ENCODE measurements around the gene CCDC33.

CCDC33 gene

DNA sequence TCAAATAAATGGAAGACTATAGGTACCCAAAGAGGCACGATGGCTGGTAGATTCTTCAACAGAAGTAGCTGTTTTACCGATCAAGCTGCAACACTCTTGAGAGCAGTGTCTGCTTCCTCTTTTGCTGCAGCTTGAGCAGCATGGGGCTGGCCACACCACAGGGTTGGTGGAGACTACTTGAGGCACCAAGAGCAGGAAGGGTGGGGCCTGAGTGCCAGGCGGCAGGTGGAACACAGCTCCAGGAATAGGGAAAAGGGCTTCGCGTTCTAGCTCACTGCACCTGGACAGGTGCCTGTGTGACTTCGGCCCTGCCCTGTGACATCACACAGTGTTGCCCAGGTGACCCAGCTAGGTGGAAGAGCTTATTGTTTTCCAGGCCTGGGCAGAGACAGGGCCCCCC, at the start of gene CCDC33:
Gene CCDC33 (plus strand): TSS at position 365 of the 400 bp plus-strand sequence. CDS start 394 bp downstream, outside the sequence.
- in situ Hi-C loops (cut with MboI; ENCODE audit: low sequenced_read_pairs), result no loop called here

DNA sequence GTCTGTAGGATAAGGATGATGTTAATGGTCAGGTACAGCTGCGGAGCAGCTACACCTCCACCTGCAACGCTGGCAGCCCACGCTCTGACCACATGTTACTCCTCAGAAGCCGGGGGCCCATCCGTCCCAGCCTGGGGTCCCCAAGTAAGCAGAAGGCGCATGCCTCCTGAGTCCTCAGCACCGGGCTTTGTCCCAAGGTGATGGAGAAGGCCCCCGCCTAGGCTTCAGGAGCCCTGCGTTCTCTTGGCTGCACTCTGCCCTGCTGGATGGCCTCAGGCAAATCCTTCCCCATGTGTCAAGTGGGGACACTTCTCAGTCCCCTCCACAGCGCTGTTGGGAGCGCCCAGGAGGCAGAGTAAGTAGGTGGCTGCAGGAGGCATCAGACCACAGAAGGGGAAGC, 47.9 kb upstream of the CCDC33 start:
- in situ Hi-C loops (cut with MboI; ENCODE audit: low sequenced_read_pairs), result no loop called here

DNA sequence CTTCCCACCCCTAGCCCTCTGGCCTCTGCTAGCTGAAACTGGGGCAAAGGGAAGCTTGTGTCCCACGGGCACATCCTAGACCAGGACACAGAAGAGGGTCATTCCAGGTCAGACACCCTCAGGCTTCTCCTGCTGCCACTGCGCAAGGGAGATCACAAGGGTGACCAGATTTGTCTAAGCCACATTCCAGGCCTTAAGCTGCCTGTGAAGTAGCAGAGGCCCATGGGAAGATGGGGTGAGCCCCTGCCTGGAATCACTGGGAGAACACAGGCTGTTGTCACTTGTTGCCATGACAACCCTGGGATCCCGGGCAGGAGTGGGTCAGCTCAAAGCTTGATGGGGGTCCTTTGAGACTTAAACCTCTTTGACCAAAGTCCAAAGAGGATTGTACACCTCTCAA, 44.3 kb upstream of the CCDC33 start:
- in situ Hi-C loops (cut with MboI; ENCODE audit: low sequenced_read_pairs), result no loop called here

DNA sequence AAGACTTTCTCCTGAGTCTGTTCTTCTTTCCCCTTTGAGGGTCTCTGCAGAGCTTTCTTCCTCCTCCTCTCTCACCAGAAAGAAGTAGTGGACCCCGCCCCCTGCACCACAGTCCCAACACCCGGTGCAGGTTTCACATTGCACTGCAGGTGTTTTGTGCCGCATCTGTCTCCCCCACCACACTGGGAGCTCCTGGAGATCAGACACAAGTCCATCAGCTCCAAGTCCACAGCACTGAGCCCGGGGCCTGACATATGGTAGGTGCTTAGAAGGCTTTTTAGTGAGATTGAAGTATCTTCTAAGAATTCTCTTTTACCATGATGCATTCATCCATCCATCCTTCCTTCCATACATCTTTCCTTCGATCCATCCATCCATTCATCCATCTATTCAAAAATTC, 43.4 kb upstream of the CCDC33 start:
- in situ Hi-C loops (cut with MboI; ENCODE audit: low sequenced_read_pairs), result no loop called here

DNA sequence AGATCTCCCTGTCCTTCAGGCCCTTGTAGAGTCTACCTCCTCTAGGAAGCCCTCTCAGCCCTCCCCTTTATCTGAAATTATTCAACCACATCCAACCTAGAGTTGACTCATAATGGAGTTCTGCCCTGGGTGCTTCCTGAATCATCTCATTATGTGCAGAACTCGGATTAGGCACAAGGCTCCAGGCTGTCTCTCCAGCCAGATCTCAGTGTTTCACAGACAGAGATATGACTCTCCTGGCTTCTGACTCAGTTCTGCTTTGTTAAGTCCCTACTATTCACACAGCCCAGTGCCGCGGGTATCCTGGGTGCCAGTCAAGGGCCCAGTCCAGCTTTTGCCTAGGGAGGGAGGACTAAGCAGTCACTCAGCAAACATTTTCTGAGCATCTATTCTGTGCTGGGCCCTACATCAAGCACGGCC, 42.8 kb upstream of the CCDC33 start:
- in situ Hi-C loops (cut with MboI; ENCODE audit: low sequenced_read_pairs), result no loop called here

DNA sequence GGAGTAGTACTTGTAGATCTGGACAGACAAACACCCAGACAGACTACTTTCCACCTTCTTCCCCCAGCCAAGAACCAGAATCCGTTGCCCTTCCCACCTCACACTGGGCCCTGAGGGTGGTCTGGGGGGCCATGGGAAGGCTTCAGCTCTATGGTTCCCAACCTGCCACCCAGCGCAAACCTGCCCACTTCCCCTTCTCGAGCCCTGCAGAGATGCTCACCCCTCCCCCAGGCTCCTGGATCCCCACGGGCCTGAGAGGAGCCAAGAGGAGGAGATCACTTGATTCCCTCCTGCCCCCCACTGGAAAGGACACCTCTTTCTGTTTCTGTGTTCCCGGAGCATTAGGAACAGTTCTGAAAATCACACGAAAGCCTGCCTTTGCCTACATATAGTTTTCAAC, 42.2 kb upstream of the CCDC33 start:
- in situ Hi-C loops (cut with MboI; ENCODE audit: low sequenced_read_pairs), result no loop called here

DNA sequence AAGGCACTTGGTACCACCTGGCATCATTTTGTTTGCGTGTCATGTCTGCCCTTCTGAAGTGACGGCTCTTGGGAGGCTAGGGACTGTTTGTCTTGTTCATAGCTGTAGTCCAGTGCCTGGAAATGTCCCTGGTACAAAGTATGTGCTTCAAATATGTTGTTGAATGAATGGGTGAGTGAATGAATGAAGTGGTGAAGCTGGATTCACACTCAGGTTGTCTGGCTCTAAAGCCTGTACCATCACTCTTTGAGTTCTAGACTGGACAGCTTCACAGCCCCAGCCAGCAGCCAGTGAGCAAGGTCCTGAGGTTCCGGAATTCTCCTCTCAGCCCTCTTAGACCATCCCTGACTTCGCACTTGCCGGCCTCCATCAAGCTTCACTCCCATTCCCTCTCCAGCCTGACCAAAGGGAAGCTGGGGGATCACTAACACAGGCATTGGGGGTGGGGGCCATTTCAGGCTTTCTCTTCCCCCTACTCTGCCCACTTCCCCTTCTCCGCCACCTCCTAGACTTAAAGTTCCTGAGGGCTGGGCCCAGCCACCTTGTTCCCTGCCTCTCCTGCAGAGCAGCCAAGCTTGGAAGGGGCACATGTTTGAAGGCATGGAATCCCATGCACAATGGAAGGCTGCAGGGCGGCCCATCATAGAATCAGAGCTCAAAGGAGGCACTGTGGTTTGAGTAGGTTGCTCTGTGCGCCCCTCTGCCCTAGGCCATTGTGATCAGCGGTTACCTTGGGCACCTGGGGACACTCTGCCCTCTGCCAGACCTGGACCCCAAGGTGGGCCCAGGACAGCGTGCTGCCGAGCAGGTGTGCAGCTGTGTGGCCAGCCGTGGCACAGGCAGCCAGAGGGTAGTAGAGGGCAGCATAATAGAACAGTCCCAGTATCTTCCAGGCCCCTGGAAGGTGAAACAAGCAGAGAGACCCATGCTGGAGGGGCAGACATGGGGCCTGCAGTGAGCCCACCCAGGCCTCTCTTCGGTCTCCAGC, 41.3 kb upstream of the CCDC33 start:
- in situ Hi-C loops (cut with MboI; ENCODE audit: low sequenced_read_pairs), result no loop called here

DNA sequence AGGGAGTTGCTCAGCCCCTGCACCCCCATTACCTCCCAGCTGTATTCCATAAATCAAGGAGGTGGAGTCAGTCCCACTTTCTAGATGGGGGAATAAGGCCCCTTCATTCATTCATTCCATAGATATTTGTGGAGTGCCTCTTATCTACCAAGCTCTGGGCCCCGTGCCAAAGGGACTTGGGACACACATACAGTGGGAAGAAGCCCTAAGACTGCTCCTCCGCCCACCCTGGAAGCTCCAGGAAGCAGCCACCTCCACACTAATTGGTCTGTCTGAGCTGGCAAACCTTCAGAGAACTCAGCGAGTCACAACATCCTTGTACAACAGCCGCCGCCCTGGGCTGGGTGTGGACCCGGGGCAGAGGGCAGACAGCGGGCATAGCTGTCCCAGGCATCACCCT, 40.0 kb upstream of the CCDC33 start:
- in situ Hi-C loops (cut with MboI; ENCODE audit: low sequenced_read_pairs), result no loop called here

DNA sequence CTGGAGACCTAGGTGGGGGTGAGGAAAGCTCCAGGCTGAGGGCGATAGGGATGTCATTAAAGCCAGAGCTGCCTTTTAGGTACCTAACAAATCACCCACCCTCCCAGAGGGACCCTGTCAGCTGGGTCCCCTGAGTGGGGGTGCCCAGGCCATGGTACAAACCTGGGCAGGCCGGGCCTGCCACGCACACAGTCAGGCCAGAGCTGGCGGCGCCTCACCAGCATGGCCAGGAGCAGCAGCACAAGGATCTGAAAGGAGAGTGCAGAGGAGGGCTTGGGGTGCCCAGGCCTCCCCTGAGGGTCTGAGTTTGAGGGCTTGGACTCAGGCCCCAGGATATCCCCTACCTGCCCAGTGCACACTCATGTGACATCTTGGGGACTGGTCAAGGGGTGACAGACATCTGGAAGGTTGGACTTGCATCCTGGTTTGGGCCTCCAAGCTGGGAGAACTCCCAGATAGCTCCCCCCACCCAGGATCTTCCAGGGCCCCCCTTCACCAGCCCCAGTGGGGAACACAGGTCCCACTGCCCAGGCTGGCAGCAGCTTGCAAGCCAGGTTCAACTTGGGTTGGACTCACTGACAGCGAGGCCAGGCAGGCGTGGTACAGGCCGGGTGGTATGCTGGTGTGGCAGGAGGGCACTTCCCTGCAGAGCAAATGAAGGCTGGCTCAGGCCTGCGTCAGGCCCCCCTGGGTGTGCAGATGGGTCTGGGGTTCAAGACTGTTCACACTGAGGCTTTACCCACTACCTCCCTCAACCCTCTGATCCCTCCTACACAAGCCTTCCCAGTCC, 38.8 kb upstream of the CCDC33 start:
- in situ Hi-C loops (cut with MboI; ENCODE audit: low sequenced_read_pairs), result no loop called here

DNA sequence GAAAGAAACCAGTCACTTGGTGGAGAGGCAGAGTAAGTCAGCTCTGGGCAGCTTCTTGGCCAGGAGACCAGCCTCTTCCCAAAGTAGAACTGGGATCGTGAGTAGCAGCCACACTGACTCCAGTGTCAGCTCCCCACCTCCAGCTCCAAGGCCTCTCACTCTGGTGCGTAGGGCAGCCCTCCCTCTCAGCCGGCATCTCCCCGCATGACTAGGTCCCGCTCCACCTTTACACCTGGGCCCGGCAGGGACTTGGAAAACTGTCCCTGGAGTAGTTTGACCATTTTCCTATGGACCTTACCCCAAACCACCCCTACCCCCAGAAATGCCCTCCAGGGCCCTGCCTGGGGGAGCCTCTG, 36.9 kb upstream of the CCDC33 start:
- in situ Hi-C loops (cut with MboI; ENCODE audit: low sequenced_read_pairs), result no loop called here

DNA sequence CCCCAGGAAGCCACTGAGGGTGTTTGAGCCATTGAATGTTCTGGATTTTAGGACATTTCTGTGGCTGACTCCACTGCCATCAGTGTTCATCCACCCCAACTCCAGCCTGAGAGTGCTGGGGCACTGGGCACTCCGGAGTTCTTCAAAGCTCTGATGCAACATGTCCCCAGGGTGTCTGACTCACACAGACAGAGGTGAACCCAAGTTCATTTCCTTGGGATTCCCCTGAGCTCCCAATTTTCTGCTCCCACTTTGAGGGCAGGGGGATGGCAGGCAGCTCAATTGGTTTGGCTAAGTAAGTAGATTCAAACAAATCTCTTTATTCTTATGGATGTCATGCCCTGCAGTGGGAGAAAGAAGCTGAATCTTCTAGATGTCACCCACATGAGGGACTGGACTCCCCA, 35.7 kb upstream of the CCDC33 start:
- in situ Hi-C loops (cut with MboI; ENCODE audit: low sequenced_read_pairs), result no loop called here

DNA sequence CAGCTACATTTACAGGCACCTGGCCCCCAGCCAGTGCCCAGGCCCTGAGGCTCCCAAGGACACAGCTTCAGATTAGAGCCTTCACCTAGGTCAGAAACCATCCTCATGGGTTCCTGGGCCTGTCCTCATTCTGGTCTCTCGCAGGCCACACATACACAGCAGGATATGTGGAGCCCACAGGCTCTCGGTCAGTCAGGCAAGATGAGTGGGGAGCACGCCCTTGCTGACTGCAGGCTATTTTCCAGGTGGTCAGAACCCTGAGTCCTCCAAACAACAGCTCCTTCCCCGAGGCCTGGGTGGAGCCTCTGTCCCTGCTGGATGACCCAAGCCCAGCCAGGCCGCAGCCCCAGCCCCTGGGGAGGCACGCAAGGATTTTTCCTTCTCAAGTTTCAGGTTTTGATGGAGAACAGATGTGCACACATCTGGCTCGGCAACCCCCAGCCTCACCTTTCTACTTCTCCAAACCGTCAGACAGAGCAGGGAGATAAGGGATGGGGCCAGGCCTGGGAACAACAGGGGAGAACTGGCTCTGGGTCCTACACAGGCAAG, 35.2 kb upstream of the CCDC33 start:
- in situ Hi-C loops (cut with MboI; ENCODE audit: low sequenced_read_pairs), result no loop called here

DNA sequence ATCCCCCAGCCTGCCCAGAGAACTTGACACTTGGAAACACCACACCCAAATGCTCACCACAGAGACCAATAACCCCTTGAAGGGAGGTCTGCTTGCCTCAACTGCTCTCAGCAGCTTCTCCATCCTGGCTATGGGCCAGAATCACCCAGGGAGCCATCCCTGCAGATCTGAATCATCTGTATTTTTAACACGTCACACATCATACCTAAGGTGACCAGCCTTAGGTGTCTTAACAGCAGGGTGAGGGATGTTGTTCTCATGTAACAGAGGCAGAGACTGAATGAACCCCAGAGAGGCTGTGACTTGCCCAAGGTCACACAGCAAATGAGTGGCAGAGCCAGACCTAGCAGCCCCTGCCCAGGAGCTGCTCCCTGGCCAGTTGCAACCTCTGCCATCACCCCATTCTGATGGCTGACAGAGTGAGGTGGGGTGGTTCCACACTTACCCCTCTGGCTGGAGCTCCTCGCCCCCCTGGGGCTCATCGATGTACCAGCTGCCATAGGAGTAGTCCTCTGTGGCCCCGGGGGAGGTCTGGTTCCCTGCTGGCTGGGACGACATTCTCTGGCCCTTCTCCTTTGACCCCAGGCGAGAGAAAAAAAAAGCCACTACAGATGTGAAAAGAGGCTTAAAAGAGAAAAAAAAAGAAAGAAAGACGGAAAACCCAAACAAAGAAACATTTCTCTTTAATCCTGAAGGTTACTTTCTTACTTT, 34.3 kb upstream of the CCDC33 start:
- in situ Hi-C loops (cut with MboI; ENCODE audit: low sequenced_read_pairs), result no loop called here

DNA sequence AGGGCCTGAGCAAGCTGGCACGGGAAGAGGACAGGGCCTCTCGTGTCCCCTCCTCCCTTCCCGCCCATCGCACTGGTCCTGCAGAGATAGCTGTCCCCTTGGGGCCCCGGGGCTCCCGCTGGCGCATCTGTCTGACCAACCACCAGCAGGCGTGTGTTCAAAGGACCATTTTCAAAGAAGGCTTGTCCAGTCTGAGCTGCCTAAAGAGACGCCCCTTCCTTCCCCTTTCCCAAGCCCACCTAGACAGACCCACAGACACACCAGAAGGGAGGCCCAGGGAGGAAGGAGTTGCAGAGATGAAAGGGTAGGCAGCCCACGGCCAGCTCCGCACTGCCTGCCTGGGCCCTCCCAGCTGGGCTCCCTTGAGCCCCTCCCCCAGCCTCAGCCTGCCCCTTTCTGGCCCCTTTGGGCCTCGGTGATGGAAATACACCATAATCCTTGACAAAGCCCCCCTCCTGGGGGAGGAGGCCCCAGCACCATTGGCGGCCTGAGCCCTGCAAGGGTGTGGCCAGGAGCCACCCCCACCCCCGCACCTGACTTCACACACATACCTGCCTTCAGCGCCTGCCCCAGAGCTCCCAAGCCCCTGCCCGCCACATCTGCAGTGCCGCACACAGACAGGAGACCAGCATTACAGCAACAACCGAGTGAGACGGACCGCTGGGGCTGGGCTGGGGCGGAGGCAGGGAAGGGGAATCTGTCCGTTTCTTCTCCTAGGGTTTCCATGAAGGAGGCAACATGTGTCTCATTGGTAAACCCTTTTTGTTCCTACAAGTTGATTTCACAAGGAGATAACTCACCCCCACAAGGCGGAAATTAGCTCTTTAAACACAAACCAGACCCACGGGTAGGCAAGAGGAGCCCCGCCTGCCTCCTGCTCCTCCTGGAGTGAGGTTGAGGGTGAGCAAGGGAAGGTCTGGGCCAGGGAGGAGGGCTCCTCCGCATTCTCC, 33.4 kb upstream of the CCDC33 start, which contains the start of gene STRA6:
Gene STRA6 (minus strand): TSS at position 336 of the 950 bp plus-strand sequence. CDS start 520 bp downstream, outside the sequence.
- in situ Hi-C loops (cut with MboI; ENCODE audit: low sequenced_read_pairs), result no loop called here

DNA sequence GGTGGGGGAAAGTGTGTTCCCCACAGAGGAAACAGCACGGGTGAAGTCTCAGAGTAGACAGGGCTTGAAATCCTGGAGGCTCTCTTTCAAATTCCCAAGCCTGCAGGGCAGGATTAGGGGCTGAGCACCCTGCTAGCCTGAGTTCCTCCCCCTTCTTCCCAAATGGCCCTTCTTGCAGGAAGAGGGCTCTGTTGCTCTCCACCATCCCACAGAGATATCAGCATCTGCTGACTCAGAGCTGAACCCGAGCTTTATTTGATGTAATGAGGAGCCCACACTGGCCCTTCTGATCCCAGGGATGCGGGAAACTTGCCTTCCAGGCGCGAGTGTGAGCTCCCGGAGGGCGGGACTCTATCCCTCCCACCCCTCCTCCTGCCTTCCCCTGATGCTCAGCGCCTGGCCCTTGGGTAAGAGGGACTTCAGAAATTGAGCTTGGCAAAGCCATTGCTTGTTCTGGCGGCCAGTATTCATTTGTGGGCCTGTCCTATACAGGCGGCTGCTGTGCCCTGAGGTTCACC, 32.2 kb upstream of the CCDC33 start:
- in situ Hi-C loops (cut with MboI; ENCODE audit: low sequenced_read_pairs), result no loop called here

DNA sequence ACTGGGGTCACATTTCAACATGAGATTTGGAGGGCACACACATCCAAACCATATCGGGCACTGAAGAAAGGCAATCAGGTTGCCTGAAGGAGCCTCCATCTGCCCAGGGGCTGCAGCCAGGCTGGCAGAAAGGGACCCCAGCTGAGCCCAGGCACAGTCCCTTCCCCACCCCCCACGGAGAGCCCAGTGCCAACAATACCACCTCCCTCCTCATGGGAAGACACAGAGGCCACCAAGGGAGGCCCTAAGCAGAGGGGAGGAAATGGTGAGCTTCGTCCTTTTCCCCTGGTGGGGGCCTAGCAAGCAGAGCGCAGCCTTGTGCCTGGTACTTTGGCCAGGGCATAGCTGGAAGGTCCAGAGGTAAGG, 30.6 kb upstream of the CCDC33 start:
- in situ Hi-C loops (cut with MboI; ENCODE audit: low sequenced_read_pairs), result no loop called here

DNA sequence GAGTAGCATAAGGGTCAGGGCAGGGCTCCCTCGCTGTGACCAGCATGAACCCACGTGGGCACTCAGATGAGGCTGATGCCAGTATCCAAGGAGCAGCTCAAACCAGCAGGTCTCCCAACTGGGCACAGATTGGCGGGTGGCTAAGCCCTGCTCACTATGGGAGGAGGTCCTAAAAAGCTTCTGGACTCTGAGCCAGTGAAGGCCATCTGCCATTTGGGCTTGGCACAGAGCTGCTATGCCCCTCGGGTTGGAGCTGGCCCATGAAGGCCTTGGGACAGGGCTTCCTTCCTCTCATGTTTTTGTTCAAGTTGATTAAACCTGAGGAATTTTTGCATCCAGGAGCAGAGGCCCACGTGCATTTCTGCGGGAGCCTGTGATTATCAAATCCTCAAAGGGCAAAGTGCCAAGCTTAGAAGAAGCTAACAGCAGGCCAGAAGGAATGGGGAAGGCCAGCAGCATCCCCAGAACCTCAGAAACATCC, 29.3 kb upstream of the CCDC33 start:
- in situ Hi-C loops (cut with MboI; ENCODE audit: low sequenced_read_pairs), result no loop called here

DNA sequence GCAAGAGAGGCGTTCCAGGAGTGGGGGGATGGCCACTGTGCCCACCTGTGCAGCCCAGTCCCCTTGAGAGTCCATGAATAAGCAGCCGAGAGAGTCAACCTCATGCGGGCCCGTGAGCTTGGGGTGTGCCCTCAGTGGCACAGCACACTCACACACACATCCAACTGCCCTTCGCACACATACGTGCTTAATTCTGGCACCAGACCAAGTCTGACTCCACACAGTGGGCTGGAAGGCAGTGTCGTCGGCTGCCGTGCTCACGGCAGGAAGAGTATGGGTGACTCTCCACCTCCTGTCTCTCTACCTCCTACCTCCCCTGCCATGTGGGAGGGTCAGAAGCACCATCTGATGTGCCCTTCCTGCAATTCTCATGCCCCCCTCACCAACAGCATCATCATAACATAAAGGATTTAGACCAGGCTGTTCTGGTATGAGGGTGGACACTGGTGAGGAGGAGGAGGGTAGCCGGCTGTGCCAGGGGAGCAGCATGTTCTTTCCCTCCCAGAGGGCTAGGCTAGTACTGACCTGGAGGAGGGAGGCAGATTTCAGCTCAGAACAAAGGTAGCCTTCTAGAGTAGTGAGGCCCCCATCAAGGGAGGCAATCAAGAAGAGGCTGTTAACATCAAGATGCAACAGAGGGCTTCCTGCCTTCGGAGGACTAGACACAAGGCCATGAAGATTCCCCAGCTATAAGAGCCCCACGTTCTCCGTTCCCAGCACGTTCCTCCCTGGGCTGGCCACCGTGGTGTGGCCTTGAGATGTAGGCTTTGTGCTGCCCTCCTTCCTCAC, 28.3 kb upstream of the CCDC33 start:
- in situ Hi-C loops (cut with MboI; ENCODE audit: low sequenced_read_pairs), result no loop called here

DNA sequence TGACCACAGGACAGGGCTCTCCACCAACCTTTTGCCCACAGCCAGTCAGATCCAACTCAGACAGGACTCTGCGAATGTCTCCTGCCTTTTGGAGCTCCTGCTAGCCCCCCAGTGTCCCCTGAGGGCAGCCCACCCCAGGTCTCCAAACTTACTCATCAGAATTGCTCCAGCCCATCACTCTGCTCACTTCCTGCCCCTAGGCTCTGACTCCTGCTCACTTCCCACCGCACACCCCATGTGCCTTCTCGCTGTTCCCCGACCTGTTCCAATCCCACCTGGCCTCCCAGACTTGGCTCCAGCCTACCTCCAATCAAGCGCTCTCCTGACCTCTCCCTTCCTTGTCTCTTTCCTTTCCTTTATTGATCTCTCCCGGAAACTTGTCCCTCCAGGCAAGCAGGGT, 27.6 kb upstream of the CCDC33 start:
- in situ Hi-C loops (cut with MboI; ENCODE audit: low sequenced_read_pairs), result no loop called here
